ENCODE results near the gene SMC1B.
"Not testable (repeated sequence)": the region's sequence is repeated elsewhere in the genome, so short reads cannot be mapped to it uniquely, and the experiment has no call there.

SMC1B gene

DNA sequence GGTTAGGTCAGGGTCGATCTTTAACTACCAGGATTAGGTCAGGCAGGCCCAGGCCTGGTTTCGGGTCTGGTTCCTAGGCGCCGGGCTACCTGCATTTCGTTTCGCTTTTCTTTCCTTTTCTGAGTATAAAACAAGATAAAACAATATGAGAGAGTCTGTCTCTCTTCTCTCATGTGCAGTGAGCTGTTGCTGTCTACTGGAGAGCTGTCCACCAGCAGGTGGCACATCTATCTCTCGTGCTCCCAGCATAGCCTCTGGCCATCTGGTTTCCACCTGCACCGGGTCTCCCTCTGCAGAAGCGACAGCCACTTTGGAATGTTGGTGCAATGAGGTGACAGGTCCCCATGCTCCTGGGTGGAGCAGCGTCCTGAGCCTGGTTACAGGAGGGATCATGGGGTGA, 27.7 kb upstream of the SMC1B start:
- peak; percentile 9 for DNase-seq (ENCODE audit: low read depth)
- TF ChIP-seq, protein P1, sequence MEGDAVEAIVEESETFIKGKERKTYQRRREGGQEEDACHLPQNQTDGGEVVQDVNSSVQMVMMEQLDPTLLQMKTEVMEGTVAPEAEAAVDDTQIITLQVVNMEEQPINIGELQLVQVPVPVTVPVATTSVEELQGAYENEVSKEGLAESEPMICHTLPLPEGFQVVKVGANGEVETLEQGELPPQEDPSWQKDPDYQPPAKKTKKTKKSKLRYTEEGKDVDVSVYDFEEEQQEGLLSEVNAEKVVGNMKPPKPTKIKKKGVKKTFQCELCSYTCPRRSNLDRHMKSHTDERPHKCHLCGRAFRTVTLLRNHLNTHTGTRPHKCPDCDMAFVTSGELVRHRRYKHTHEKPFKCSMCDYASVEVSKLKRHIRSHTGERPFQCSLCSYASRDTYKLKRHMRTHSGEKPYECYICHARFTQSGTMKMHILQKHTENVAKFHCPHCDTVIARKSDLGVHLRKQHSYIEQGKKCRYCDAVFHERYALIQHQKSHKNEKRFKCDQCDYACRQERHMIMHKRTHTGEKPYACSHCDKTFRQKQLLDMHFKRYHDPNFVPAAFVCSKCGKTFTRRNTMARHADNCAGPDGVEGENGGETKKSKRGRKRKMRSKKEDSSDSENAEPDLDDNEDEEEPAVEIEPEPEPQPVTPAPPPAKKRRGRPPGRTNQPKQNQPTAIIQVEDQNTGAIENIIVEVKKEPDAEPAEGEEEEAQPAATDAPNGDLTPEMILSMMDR (conservative IDR thresholded peaks at IDR 0.05; ENCODE audit: low read depth, low read length) = peak; percentile 86
- no peak overlapping the region for H3K4me3 ChIP-seq (ENCODE audit: low read length)

DNA sequence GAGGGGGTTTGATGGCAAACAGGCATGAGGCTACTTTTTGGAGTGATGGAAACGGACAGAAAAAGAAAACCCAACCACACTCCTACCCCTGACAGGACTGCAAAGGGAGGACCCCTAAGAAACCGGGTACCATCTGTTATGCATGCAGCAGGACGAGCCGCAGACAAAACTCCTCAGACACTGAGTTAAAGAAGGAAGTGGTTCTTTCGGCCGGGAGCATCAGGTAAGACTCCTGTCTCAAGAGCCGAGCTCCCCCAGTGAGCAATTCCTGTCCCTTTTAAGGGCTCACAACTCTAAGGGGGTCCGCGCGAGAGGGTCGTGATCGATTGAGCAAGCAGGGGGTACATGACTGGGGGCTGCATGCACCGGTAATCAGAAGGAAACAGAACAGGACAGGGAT, 27.3 kb upstream of the SMC1B start:
- H3K4me3 ChIP-seq (ENCODE audit: low read length); DNase-seq (ENCODE audit: low read depth): not testable (repeated sequence)

DNA sequence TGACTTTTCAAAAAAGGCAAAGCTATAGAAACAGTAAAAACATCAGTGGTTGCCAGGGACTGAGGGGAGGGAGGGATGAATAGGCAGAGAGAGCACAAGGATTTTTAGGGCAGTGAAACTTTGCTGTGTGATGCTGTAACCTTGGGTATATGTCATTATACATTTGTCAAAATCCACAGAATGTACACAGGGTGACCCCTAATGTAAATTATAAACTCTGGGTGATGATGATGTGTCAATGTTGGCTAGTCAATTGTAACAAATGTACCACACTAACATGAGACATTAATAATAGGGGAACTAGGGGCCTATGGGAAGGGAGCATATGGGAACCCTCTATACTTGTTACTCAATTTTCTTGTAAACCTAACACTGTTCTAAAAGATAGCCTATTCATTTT, 24.9 kb upstream of the SMC1B start:
- TF ChIP-seq, protein P1 (conservative IDR thresholded peaks at IDR 0.05; ENCODE audit: low read depth, low read length) = no peak
- no peak for DNase-seq (ENCODE audit: low read depth)
- H3K4me3 ChIP-seq (ENCODE audit: low read length) = no peak overlapping the region

DNA sequence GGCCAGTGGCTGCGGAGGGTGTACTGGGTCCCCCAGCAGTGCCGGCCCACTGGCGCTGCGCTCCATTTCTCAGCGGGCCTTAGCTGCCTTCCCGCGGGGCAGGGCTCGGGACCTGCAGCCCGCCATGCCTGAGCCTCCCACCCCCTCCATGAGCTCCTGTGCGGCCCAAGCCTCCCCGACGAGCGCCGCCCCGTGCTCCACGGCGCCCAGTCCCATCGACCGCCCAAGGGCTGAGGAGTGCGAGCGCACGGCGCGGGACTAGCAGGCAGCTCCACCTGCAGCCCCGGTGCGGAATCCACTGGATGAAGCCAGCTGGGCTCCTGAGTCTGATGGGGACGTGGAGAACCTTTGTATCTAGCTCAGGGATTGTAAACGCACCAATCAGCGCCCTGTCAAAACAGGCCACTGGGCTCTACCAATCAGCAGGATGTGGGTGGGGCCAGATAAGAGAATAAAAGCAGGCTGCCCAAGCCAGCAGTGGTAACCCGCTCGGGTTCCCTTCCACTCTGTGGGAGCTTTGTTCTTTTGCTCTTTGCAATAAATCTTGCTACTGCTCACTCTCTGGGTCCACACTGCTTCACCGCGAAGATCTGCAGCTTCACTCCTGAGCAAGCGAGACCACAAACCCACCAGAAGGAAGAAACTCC, 23.6 kb upstream of the SMC1B start:
- DNase-seq (ENCODE audit: low read depth); H3K4me3 ChIP-seq (ENCODE audit: low read length): not testable (repeated sequence)

DNA sequence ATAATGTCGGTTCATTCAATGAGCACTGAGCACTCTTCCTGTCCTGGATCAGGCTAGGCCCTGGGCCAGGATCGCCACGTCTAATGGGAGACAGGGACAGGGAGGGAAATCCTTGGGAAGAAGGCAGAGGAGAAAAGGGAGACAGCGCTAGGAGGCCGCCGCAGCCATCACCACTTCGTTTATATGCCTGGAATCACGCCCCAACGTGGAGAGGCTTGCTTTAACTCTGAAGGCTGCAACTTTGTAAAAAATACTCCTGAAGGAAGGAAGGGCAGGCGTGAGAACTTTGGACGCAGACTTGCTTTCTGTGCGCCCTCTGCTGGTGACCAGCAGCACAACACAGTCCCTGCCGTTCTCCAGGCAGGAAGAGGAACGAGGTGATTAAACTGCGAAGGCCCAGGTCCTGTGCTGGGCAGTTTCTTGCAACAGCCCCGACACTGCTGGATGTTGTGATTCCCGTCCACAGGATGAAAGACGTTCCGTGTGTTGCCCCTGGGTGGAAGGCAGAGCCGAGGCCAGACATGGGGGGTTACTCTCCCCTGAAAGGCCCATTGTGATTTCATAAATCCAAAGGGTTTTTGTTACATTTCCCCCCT, 22.2 kb upstream of the SMC1B start:
- TF ChIP-seq, protein P1 (conservative IDR thresholded peaks at IDR 0.05; ENCODE audit: low read depth, low read length) = peak; percentile 99
- no peak overlapping the region for H3K4me3 ChIP-seq (ENCODE audit: low read length)
- DNase-seq (ENCODE audit: low read depth) = peak; percentile 46

DNA sequence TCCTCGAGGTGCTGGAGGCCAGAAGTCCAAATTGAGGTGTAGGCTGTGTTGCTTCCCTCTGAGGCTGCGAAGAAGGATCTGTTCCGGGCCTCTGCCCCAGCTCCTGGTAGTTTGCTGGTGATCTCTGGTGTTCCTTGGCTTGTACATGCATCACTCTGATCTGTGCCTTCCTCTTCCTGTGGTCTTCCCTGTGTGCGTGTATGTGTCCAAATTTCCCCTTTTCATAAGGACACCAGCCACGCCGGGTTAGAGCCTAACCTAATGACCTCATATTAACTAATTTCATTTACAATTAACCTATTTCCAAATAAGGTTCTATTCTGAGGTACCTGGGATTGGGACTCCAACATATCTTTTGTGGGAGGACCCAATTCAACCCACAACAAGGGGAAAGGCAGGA, 21.6 kb upstream of the SMC1B start:
- DNase-seq (ENCODE audit: low read depth) = no peak
- TF ChIP-seq, protein P1 (conservative IDR thresholded peaks at IDR 0.05; ENCODE audit: low read depth, low read length) = no peak
- no peak overlapping the region for H3K4me3 ChIP-seq (ENCODE audit: low read length)

DNA sequence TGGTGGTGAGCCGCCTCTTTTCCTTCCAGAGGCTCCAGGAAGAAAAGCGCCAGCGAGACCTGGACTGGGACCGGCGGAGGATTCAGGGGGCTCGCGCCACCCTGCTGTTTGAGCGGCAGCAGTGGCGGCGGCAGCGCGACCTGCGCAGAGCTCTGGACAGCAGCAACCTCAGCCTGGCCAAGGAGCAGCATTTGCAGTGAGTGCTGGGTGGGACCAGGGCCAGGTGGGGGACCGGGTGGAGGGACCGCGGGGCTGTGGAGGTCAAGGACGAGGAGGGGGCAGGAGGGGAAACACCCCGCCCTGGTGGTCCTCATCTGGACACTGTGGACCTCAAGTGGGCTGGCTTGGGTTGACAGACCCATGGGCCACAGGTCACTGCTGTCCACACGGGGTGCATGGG, 17.5 kb upstream of the SMC1B start:
- DNase-seq (ENCODE audit: low read depth) = no peak
- TF ChIP-seq, protein P1 (conservative IDR thresholded peaks at IDR 0.05; ENCODE audit: low read depth, low read length) = no peak
- no peak overlapping the region for H3K4me3 ChIP-seq (ENCODE audit: low read length)

DNA sequence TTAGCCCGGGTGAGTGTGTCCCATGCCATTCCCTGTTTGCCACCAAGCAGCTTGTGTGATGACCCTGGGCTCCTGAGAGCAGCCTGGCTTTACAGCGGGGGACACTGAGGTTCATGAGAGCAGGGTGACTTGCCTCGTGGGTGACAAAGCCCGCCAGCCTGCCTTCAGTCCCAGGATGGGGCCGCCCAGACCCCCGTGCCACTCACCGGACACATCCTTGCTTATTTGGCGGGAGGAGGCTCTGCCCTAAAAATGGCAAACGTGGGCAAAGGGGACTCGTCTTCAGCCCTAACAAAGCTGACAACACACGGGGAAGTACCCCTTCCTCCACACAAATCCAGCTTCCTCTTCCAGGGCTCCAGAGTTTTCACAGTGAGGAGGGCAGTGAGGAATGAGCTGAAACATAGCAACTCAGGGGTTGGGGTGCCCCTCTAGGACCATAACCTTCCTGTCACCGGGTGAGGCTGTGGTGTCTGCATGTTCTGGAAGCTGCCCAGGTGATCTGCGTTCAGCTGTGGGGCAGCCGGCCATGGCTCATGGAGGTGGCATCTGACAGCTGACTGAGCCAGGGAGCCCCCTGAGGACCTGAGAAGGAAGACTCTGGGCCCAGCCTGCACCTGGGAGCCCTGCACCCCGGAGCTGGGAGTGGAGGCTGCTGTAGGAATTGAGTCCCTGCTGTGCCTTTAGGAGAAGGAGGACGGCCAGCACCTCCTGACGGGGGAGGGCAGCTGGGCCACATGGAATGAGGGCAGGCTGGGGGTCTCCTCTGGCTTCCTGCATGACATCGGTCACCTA, 16.8 kb upstream of the SMC1B start:
- no peak overlapping the region for H3K4me3 ChIP-seq (ENCODE audit: low read length)
- DNase-seq (ENCODE audit: low read depth) = no peak
- TF ChIP-seq, protein P1 (conservative IDR thresholded peaks at IDR 0.05; ENCODE audit: low read depth, low read length) = no peak

Data from retinal pigment epithelial cell (primary cell).